IMR-90 (cell line): ENCODE data around the gene CLEC16A. TPM values are rescaled to one million over a fixed set of nuclear protein-coding genes. Genes with fewer than 3 reads are reported as not detected.

Experiments
- ATAC-seq: fragments of 200-7000 bp; cut with Tn5 transposase; 2 replicates; pipeline ENCODE4 v1.9.1; 2020; ENCODE audit warnings: low read depth, mild to moderate bottlenecking, moderate library complexity
- BruUV-seq: library from RNA; stranded (reverse); fragments of 400-500 nt; replicated peaks from 2 replicates; lab custom pipeline; 2021; lab: Mats Ljungman, UMichigan
- CTCF ChIA-PET: fragments of 300-600 bp; formaldehyde crosslinking; extraction: SDS; loops from one replicate; lab custom pipeline; 2021; ENCODE audit warnings: antibody characterized with exemption; lab: Yijun Ruan, JAX
- POLR2A ChIA-PET: fragments of 300-600 bp; sonication (Branson Sonifier 250); formaldehyde crosslinking; loops from one replicate; lab custom pipeline; 2022; ENCODE audit warnings: antibody characterized with exemption; ENCODE audit not compliant: unreplicated experiment; lab: Charles Lee
- DNase-seq: peaks from one replicate; pipeline ENCODE4 v3.0.0; 2013
- H2AFZ ChIP-seq: replicated peaks from 2 replicates; pipeline ENCODE3; 2013; ENCODE audit warnings: low read length, mild to moderate bottlenecking; ENCODE audit not compliant: poor library complexity
- H2AK5ac ChIP-seq: 2 replicates; pipeline ENCODE4 v1.6.1; 2013; ENCODE audit warnings: low read depth, low read length, inconsistent platforms
- H2AK9ac ChIP-seq: replicated peaks from 2 replicates; pipeline ENCODE3; 2013; ENCODE audit warnings: mild to moderate bottlenecking, low read depth, low read length, moderate library complexity; ENCODE audit not compliant: poor library complexity
- H2BK120ac ChIP-seq: 2 replicates; pipeline ENCODE4 v1.6.1; 2013; ENCODE audit warnings: low read depth, low read length, inconsistent platforms
- H2BK15ac ChIP-seq: 3 replicates; pipeline ENCODE4 v1.6.1; 2013; ENCODE audit warnings: low read depth, low read length, inconsistent platforms
- H2BK20ac ChIP-seq: 2 replicates; pipeline ENCODE4 v1.6.1; 2013; ENCODE audit warnings: low read depth, mild to moderate bottlenecking, inconsistent platforms, low read length, moderate library complexity
- H2BK5ac ChIP-seq: 2 replicates; pipeline ENCODE4 v1.6.1; 2013; ENCODE audit warnings: mild to moderate bottlenecking, low read depth, low read length, inconsistent platforms; ENCODE audit not compliant: poor library complexity, severe bottlenecking
- H3K14ac ChIP-seq: replicated peaks from 2 replicates; pipeline ENCODE4 v1.6.1; 2013; ENCODE audit warnings: low read depth, low read length, inconsistent platforms
- H3K18ac ChIP-seq: 2 replicates; pipeline ENCODE4 v1.6.1; 2013; ENCODE audit warnings: low read depth, low read length, control low read depth
- H3K23ac ChIP-seq: 2 replicates; pipeline ENCODE4 v1.6.1; 2013; ENCODE audit warnings: low read depth, low read length, inconsistent platforms
- H3K27ac ChIP-seq: 2 replicates; pipeline ENCODE4 v1.5.1; 2013; ENCODE audit warnings: mild to moderate bottlenecking, control low read depth, low read length; ENCODE audit not compliant: insufficient read depth
- H3K27me3 ChIP-seq: 2 replicates; pipeline ENCODE4 v1.6.1; 2013; ENCODE audit warnings: low read length; ENCODE audit not compliant: control insufficient read depth, insufficient read depth
- H3K36me3 ChIP-seq: 2 replicates; pipeline ENCODE4 v1.6.1; 2013; ENCODE audit warnings: low read length, mixed read lengths; ENCODE audit not compliant: control insufficient read depth, insufficient read depth
- H3K4ac ChIP-seq: 2 replicates; pipeline ENCODE4 v1.6.1; 2013; ENCODE audit warnings: low read depth, low read length, inconsistent platforms
- H3K4me1 ChIP-seq: 2 replicates; pipeline ENCODE4 v1.6.1; 2013; ENCODE audit warnings: low read length, mixed read lengths; ENCODE audit not compliant: control insufficient read depth, insufficient read depth
- H3K4me2 ChIP-seq: 2 replicates; pipeline ENCODE4 v1.6.1; 2013; ENCODE audit warnings: low read depth, mild to moderate bottlenecking, control low read depth, low read length, moderate library complexity
- H3K4me3 ChIP-seq: 2 replicates; pipeline ENCODE4 v1.5.1; 2013; ENCODE audit warnings: low read depth, mild to moderate bottlenecking, control low read depth, low read length, moderate library complexity; ENCODE audit not compliant: insufficient read depth
- H3K56ac ChIP-seq: 2 replicates; pipeline ENCODE4 v1.6.1; 2013; ENCODE audit warnings: low read length, inconsistent platforms; ENCODE audit not compliant: insufficient read depth; ENCODE audit errors: extremely low read depth
- H3K79me1 ChIP-seq, 2 experiments: 2 replicates each; pipeline ENCODE4 v1.6.1; 2013; ENCODE audit warnings: low read length in 2 of 2, inconsistent platforms in 1 of 2, low read depth in 1 of 2
- H3K9ac ChIP-seq: 2 replicates; pipeline ENCODE4 v1.6.1; 2013; ENCODE audit warnings: low read depth, low read length, control low read depth
- H3K9me1 ChIP-seq: 2 replicates; pipeline ENCODE4 v1.6.1; 2013; ENCODE audit warnings: low read length, inconsistent platforms; ENCODE audit not compliant: insufficient read depth
- H3K9me3 ChIP-seq: 2 replicates; pipeline ENCODE4 v1.6.1; 2013; ENCODE audit warnings: low read length; ENCODE audit not compliant: control insufficient read depth, insufficient read depth
- H4K20me1 ChIP-seq: 2 replicates; pipeline ENCODE4 v1.6.1; 2013; ENCODE audit warnings: low read length, inconsistent platforms; ENCODE audit not compliant: insufficient read depth
- H4K5ac ChIP-seq: 2 replicates; pipeline ENCODE4 v1.6.1; 2013; ENCODE audit warnings: mild to moderate bottlenecking, low read depth, low read length, control low read depth
- H4K8ac ChIP-seq, 2 experiments: 2 replicates each; pipeline ENCODE4 v1.6.1; 2013; ENCODE audit warnings: low read depth in 2 of 2, low read length in 2 of 2, control low read depth in 1 of 2, inconsistent platforms in 1 of 2
- H4K91ac ChIP-seq: 2 replicates; pipeline ENCODE4 v1.6.1; 2013; ENCODE audit warnings: low read depth, low read length, inconsistent platforms; ENCODE audit not compliant: insufficient read depth
- BHLHE40 ChIP-seq: fragments of 150-350 bp; IDR thresholded peaks from 2 replicates; pipeline ENCODE4 v1.6.1; 2016; ENCODE audit warnings: mild to moderate bottlenecking, low read depth, low read length
- ELK1 ChIP-seq: fragments of 150-350 bp; IDR thresholded peaks from 2 replicates; pipeline ENCODE4 v1.6.1; 2016; ENCODE audit warnings: low read depth, mild to moderate bottlenecking, low read length, moderate library complexity, borderline replicate concordance
- FOS ChIP-seq: fragments of 150-350 bp; IDR thresholded peaks from 2 replicates; pipeline ENCODE4 v1.6.1; 2016; ENCODE audit warnings: low read depth, low read length
- MAZ ChIP-seq: IDR thresholded peaks from 2 replicates; pipeline ENCODE4 v1.6.1; 2012; ENCODE audit warnings: low read depth, mild to moderate bottlenecking, low read length, improper control_type of control experiment, moderate library complexity, borderline replicate concordance
- MXI1 ChIP-seq: IDR thresholded peaks from 2 replicates; pipeline ENCODE4 v1.6.1; 2012; ENCODE audit warnings: low read depth, mild to moderate bottlenecking, low read length, moderate library complexity, borderline replicate concordance
- POLR2A ChIP-seq: IDR thresholded peaks from 2 replicates; pipeline ENCODE4 v1.6.1; 2012; ENCODE audit warnings: mild to moderate bottlenecking, low read depth, low read length
- RAD21 ChIP-seq: IDR thresholded peaks from 2 replicates; pipeline ENCODE4 v1.6.1; 2012; ENCODE audit warnings: low read length, improper control_type of control experiment
- RCOR1 ChIP-seq: IDR thresholded peaks from 2 replicates; pipeline ENCODE4 v1.6.1; 2012; ENCODE audit warnings: mild to moderate bottlenecking, low read length, improper control_type of control experiment; ENCODE audit not compliant: insufficient replicate concordance
- RFX5 ChIP-seq: IDR thresholded peaks from 2 replicates; pipeline ENCODE4 v1.8.0; 2012; ENCODE audit warnings: low read depth, mild to moderate bottlenecking, low read length, moderate library complexity
- USF2 ChIP-seq: fragments of 150-350 bp; IDR thresholded peaks from 2 replicates; pipeline ENCODE4 v1.6.1; 2017; ENCODE audit warnings: mild to moderate bottlenecking, antibody characterized with exemption, low read length, low read depth
- WGBS, 2 experiments: methylation state at CpG; one replicate each; pipeline versions ENCODE4 v1.1.5 to v1.1.7; 2013; ENCODE audit warnings: missing lambda C conversion rate in 2 of 2; ENCODE audit not compliant: insufficient read length in 1 of 2; ENCODE audit errors: extremely low coverage in 2 of 2; 5-methylcytosine and 5-hydroxymethylcytosine counted together
- dilution Hi-C: fragments of 300-500 bp; cut with HindIII; formaldehyde crosslinking; loops from one replicate; pipeline ENCODE4 v1.14.3; 2018; ENCODE audit warnings: low sequenced_read_pairs; ENCODE audit not compliant: unreplicated experiment
- in situ Hi-C: fragments of 300-500 bp; cut with MboI; formaldehyde crosslinking; loops from 3 replicates; pipeline ENCODE4 v1.14.3; 2019; ENCODE audit warnings: low sequenced_read_pairs, inconsistent platforms, mixed read lengths
- intact Hi-C: fragments of 100-400 bp; cut with micrococcal nuclease; formaldehyde crosslinking; loops from 2 replicates; pipeline ENCODE4 v1.10.0; 2022
- polyA plus RNA-seq, 3 experiments: library from polyadenylated mRNA; depleted of rRNA; stranded (reverse); fragments of >200 nt; gene quantifications; 2 replicates each; pipeline ENCODE4 v1.2.3, GENCODE V29; 2012; ENCODE audit warnings: low replicate concordance in 1 of 3
- total RNA-seq: library from RNA; depleted of rRNA; stranded (reverse); fragments of >200 nt; gene quantifications from 2 replicates; pipeline ENCODE4 v1.2.3, GENCODE V29; 2012
- TF ChIP-seq, protein P1 (sequence below): conservative IDR thresholded peaks from 2 replicates; pipeline ENCODE4 v1.5.1; 2012; ENCODE audit warnings: mild to moderate bottlenecking, low read depth, low read length, improper control_type of control experiment

The CLEC16A gene
- total and polyA plus RNA-seq, 2 of the 4 experiments (the other 2 are of a cell fraction): 15.9 to 16.5 TPM

DNA sequence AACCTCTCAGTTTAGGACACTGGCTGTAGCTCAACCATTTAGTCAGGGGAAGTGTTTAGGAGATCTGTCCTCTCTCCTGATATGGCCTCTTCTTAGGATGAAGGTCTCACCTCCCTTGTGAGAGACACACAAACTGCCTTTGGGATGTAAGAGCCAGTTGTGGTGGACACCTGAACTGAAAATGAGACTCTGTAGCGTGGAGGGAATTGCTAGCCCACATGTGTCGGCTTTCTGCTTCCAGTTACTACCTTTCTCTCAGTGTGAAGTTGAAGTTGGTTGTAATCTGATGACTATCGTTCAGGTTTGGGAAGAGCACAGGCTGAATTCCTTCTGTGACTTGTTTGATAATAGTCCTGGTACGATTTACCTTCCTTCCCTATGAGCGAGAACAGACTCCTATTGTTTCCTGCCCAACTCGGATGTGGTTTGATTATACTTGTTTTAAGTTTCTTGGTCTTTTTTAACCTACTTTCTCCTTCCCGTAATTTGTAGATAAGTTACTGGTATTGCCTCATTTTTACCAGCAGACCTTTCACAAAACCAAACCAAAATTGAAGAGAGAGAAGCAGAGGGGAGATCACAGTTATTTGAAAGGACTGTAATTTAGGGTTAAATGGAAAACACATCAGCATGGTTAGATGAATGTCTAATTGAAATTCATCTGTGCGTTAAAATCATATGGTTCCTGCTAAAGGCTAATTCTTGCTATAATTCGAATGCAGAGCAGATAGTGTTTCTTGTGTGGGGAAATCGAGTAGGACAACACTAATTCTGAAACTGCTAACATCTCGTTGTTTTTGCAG lies 43.2 kb downstream of the CLEC16A start:
- H3K9me1 ChIP-seq: peaks cover 37% of the 10 kb centered on the region
- H3K23ac ChIP-seq: peak overlapping the region; percentile 8; the same call in 1 of the 2 replicates
- TF ChIP-seq MAZ (no peak), BHLHE40 (no peak), RFX5 (no peak), MXI1 (no peak), ELK1 (no peak), POLR2A (no peak), RCOR1 (no peak), FOS (no peak), USF2 (no peak), RAD21 (no peak)
- TF ChIP-seq, protein P1, sequence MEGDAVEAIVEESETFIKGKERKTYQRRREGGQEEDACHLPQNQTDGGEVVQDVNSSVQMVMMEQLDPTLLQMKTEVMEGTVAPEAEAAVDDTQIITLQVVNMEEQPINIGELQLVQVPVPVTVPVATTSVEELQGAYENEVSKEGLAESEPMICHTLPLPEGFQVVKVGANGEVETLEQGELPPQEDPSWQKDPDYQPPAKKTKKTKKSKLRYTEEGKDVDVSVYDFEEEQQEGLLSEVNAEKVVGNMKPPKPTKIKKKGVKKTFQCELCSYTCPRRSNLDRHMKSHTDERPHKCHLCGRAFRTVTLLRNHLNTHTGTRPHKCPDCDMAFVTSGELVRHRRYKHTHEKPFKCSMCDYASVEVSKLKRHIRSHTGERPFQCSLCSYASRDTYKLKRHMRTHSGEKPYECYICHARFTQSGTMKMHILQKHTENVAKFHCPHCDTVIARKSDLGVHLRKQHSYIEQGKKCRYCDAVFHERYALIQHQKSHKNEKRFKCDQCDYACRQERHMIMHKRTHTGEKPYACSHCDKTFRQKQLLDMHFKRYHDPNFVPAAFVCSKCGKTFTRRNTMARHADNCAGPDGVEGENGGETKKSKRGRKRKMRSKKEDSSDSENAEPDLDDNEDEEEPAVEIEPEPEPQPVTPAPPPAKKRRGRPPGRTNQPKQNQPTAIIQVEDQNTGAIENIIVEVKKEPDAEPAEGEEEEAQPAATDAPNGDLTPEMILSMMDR: no peak
- ATAC-seq (no peak), DNase-seq (no peak)
- BruUV-seq: no TSS peak
- H4K20me1 ChIP-seq: peaks cover 6% of the 10 kb centered on the region
- no peak overlapping the region for H2AFZ ChIP-seq
- dilution Hi-C loops (no loop called here), in situ Hi-C loops (loop anchor here (10.0 kb wide), 1 partner anchor 107 kb away; no protein-coding TSS in a partner anchor), intact Hi-C loops (no loop called here)
- ChIA-PET POLR2A (no interaction called here), CTCF (no interaction called here)
- no peak overlapping the region for H3K9ac ChIP-seq
- H3K36me3 ChIP-seq: peaks cover 7% of the 10 kb centered on the region
- peak overlapping the region; percentile 20; the same call in 1 of the 2 replicates for H3K27ac ChIP-seq
- H4K91ac ChIP-seq: peak overlapping the region; percentile 84
- H3K4ac ChIP-seq: peak overlapping the region; percentile 83
- H3K4me2 ChIP-seq: no peak overlapping the region
- peak overlapping the region; percentile 45 for H2BK120ac ChIP-seq
- H4K5ac ChIP-seq: peak overlapping the region; percentile 87
- H2BK20ac ChIP-seq: peak overlapping the region; percentile 85
- H4K8ac ChIP-seq: peak overlapping the region; percentile 34 to 61; a peak in 2 of 4 replicates
- H3K79me1 ChIP-seq: peaks cover 15 to 54% of the 10 kb centered on the region in 2 experiments; a peak in 3 of 4 replicates
- peak overlapping the region; percentile 43 for H2BK5ac ChIP-seq
- no peak overlapping the region for H3K4me3 ChIP-seq
- peak overlapping the region; percentile 77 for H3K18ac ChIP-seq
- peaks cover 28% of the 10 kb centered on the region for H3K4me1 ChIP-seq
- WGBS, 2 experiments: 93% methylated on average over 2 of the region's 11 CpGs; no CpG with 5 or more reads in 1 of the 2 experiments
- peak overlapping the region; percentile 71 for H3K14ac ChIP-seq
- H2AK5ac ChIP-seq: peak overlapping the region; percentile 89
- peak overlapping the region; percentile 15; the same call in 1 of the 2 replicates for H3K56ac ChIP-seq
- no peaks in the 10 kb centered on the region for H3K27me3 ChIP-seq
- no peaks in the 10 kb centered on the region for H3K9me3 ChIP-seq
- no peak overlapping the region for H2AK9ac ChIP-seq
- H2BK15ac ChIP-seq: peak overlapping the region; percentile 59; the same call in 2 of the 3 replicates
